Upper lobe of right lung (tissue), 1 donor: Measurements from ENCODE around the gene STAT3. TPM values are rescaled to one million over a fixed set of nuclear protein-coding genes. Genes with fewer than 3 reads are reported as not detected.
"Not testable (repeated sequence)": the region's sequence is repeated elsewhere in the genome, so short reads cannot be mapped to it uniquely, and the experiment has no call there.

Experiments
- ATAC-seq: fragments of 200-7000 bp; cut with Tn5 transposase; one replicate; pipeline ENCODE4 v1.9.1; 2020; ENCODE audit warnings: mild to moderate bottlenecking, moderate library complexity
- DNase-seq: peaks from one replicate; pipeline ENCODE4 v3.0.0-alpha.2; 2020
- H3K27ac ChIP-seq: fragments of 200-600 bp; one replicate; pipeline ENCODE4 v1.8.0; 2022
- H3K27me3 ChIP-seq: fragments of 200-600 bp; one replicate; pipeline ENCODE4 v1.8.0; 2022; ENCODE audit warnings: mild to moderate bottlenecking
- H3K36me3 ChIP-seq: fragments of 200-600 bp; one replicate; pipeline ENCODE4 v1.8.0; 2022
- H3K4me1 ChIP-seq: fragments of 200-600 bp; one replicate; pipeline ENCODE4 v1.8.0; 2022
- H3K4me3 ChIP-seq: fragments of 200-600 bp; one replicate; pipeline ENCODE4 v1.8.0; 2022; ENCODE audit warnings: mild to moderate bottlenecking
- H3K9me3 ChIP-seq: fragments of 200-600 bp; one replicate; pipeline ENCODE4 v1.8.0; 2022
- CTCF ChIP-seq: fragments of 200-600 bp; IDR thresholded peaks from one replicate; pipeline ENCODE4 v1.8.0; 2022; ENCODE audit warnings: antibody characterized with exemption
- intact Hi-C: fragments of 100-400 bp; cut with DNase I; formaldehyde crosslinking; loops from one replicate; pipeline ENCODE4 v1.11.0; 2022
- total RNA-seq: library from RNA; stranded (reverse); fragmentation: NEBNext Ultra II Directional; extraction: Animal tissue kit (Norgen Biotek cat#: 25700); gene quantifications from one replicate; pipeline ENCODE4 v1.2.1, GENCODE V29; 2021
- donor health status: DM: no; HTN: yes; CAD: no; lungs with severe emphysema.

The STAT3 gene
- total RNA-seq, 1 donor from 2014 or later, result 309 TPM

- Histone ChIP-seq H3K36me3 (peaks cover 31% of the 10 kb centered on the region), H3K9me3 (no peaks in the 10 kb centered on the region), H3K4me3 (no peak overlapping the region), H3K4me1 (peaks cover 27% of the 10 kb centered on the region), H3K27ac (no peak overlapping the region), H3K27me3 (no peaks in the 10 kb centered on the region)
- ATAC-seq, result no peak
- intact Hi-C loops, result no loop called here
- TF ChIP-seq CTCF, result no peak
- DNase-seq, result no peak
Observed at GRCh38 chr17:42402117-42402516, 13.9 kb upstream of the STAT3 start.

- H3K27ac ChIP-seq, H3K4me3 ChIP-seq, ATAC-seq, H3K27me3 ChIP-seq, H3K9me3 ChIP-seq, intact Hi-C loops, DNase-seq: not testable (repeated sequence)
- Histone ChIP-seq H3K36me3 (peaks cover 31% of the 10 kb centered on the region), H3K4me1 (peaks cover 15% of the 10 kb centered on the region)
Observed at GRCh38 chr17:42400844-42401375, 12.7 kb upstream of the STAT3 start.

GRCh38 chr17:42399948-42400843, 12.0 kb upstream of the STAT3 start:
- no peak for TF ChIP-seq CTCF
- Histone ChIP-seq H3K4me1 (peaks cover 8% of the 10 kb centered on the region), H3K4me3 (no peak overlapping the region), H3K9me3 (no peaks in the 10 kb centered on the region), H3K36me3 (peaks cover 29% of the 10 kb centered on the region), H3K27me3 (no peaks in the 10 kb centered on the region), H3K27ac (no peak overlapping the region)
- ATAC-seq, result no peak
- no peak for DNase-seq
- intact Hi-C loops, result no loop called here

GRCh38 chr17:42399121-42399520, 10.9 kb upstream of the STAT3 start:
- H3K36me3 ChIP-seq, result peaks cover 19% of the 10 kb centered on the region
- no peaks in the 10 kb centered on the region for H3K9me3 ChIP-seq
- intact Hi-C loops, result no loop called here
- H3K27me3 ChIP-seq, result no peaks in the 10 kb centered on the region
- no peak overlapping the region for H3K4me3 ChIP-seq
- DNase-seq (no peak), ATAC-seq (no peak)
- peaks cover 6% of the 10 kb centered on the region for H3K4me1 ChIP-seq
- H3K27ac ChIP-seq, result no peak overlapping the region
- TF ChIP-seq CTCF, result no peak

- H3K36me3 ChIP-seq, H3K27ac ChIP-seq, H3K4me1 ChIP-seq, intact Hi-C loops, H3K4me3 ChIP-seq, H3K9me3 ChIP-seq, H3K27me3 ChIP-seq, DNase-seq, ATAC-seq: not testable (repeated sequence)
Observed at GRCh38 chr17:42395601-42396000, 7.4 kb upstream of the STAT3 start.

- no peaks in the 10 kb centered on the region for H3K9me3 ChIP-seq
- TF ChIP-seq CTCF, result no peak
- ATAC-seq, result no peak
- peaks cover under 1% of the 10 kb centered on the region for H3K4me1 ChIP-seq
- no peak for DNase-seq
- no peak overlapping the region for H3K4me3 ChIP-seq
- H3K27ac ChIP-seq, result no peak overlapping the region
- no peaks in the 10 kb centered on the region for H3K27me3 ChIP-seq
- intact Hi-C loops, result no loop called here
- no peaks in the 10 kb centered on the region for H3K36me3 ChIP-seq
Observed at GRCh38 chr17:42394838-42395237, 6.6 kb upstream of the STAT3 start.
